Anterior cingulate cortex (tissue), 58 donors: ENCODE data around the gene BCAS4.

ENCODE experiments used
- DNase-seq, 58 donors: peaks; one replicate each; lab custom pipeline; 2025; lab: John Stamatoyannopoulos, UW

BCAS4 gene

GRCh38 chr20:50895111-50895830 is 100.4 kb downstream of the BCAS4 start:
- no peak for DNase-seq

GRCh38 chr20:50898475-50898874 is 103.6 kb downstream of the BCAS4 start:
- no peak for DNase-seq

GRCh38 chr20:50900261-50900660 is 105.4 kb downstream of the BCAS4 start:
- DNase-seq, result no peak

GRCh38 chr20:50901301-50901700 is 106.4 kb downstream of the BCAS4 start:
- no peak for DNase-seq

- no peak for DNase-seq
These were observed 108.6 kb downstream of the BCAS4 start for GRCh38 chr20:50903353-50904051.

- no peak for DNase-seq
These were observed 109.3 kb downstream of the BCAS4 start for GRCh38 chr20:50904067-50904570.

- no peak for DNase-seq
These were observed 114.6 kb downstream of the BCAS4 start for GRCh38 chr20:50909413-50909812.

- no peak for DNase-seq
These were observed 116.2 kb downstream of the BCAS4 start for GRCh38 chr20:50911030-50911429.

- DNase-seq, result no peak
These were observed 116.9 kb downstream of the BCAS4 start for GRCh38 chr20:50911716-50912115.

GRCh38 chr20:50913690-50914375 is 119.0 kb downstream of the BCAS4 start:
- no peak for DNase-seq

- DNase-seq, result no peak
These were observed 120.6 kb downstream of the BCAS4 start for GRCh38 chr20:50915424-50915823.

- DNase-seq, result no peak
These were observed 121.4 kb downstream of the BCAS4 start for GRCh38 chr20:50916257-50916656.

- no peak for DNase-seq
These were observed 122.1 kb downstream of the BCAS4 start for GRCh38 chr20:50916934-50917333.

GRCh38 chr20:50918403-50918802 is 123.5 kb downstream of the BCAS4 start:
- DNase-seq, result no peak

GRCh38 chr20:50919567-50919966 is 124.7 kb downstream of the BCAS4 start:
- peak in 2 of 58 donors; percentile 5 to 13 for DNase-seq

- DNase-seq, result no peak
These were observed 126.1 kb downstream of the BCAS4 start for GRCh38 chr20:50920997-50921396.

GRCh38 chr20:50921803-50922501 is 127.1 kb downstream of the BCAS4 start:
- no peak for DNase-seq

GRCh38 chr20:50924261-50924920 is 129.5 kb downstream of the BCAS4 start:
- DNase-seq, result no peak

- DNase-seq, result no peak
These were observed 131.7 kb downstream of the BCAS4 start for GRCh38 chr20:50926530-50926929.
